COR-L47 (cell line): ENCODE measurements around the gene NUTF2.

Experiments used
- DNase-seq: peaks from one replicate; lab custom pipeline; 2025; lab: John Stamatoyannopoulos, UW

NUTF2 gene

DNA sequence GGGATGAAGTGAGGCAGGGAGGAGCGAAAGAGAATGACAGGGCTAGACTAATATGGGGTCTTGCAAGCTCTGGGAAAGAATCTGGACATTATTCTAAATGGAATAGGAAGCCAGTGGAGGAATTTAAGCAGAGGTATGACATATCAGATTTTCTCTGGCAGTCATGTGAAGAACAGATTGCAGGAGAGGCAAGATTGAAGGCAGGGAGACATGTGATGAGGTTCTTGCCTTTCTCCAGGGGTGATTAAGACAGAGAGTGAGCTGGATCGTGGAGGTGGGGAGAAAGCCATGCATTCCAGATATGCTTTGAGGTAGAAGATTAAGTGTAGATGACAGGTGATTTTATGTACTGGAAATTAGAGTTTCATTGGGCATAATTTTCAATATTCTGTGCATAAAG is 8.9 kb upstream of the NUTF2 start:
- no peak for DNase-seq

DNA sequence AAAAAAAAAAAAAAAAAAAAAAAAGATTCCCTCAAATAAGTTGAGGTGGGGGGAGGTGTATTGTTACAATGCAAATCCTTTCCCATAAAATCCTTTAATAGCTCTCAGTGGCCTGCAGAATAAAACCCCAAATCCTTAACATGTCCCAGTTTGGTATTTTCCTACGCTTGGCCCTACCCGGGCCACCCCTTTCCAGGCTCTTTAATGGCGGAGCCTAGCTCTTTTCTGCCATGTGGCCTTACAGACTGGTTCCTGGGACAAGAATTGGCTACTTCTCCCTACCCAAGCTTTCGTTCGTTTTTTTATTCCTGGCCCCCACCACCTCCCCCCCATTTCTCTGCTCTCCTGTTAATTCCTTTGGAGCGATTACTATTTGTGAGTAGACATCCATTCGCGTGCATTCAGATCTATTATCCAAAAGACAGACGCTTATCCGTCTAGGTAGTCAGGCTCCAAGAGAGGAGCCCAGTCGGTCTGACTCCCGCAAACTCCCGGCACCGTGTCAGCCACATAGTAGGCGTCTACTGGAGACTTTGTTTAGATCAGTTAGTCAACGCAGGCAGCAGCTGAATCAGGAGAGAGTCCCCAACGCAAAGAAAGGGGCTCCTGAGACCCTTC is 5.4 kb upstream of the NUTF2 start:
- no peak for DNase-seq

DNA sequence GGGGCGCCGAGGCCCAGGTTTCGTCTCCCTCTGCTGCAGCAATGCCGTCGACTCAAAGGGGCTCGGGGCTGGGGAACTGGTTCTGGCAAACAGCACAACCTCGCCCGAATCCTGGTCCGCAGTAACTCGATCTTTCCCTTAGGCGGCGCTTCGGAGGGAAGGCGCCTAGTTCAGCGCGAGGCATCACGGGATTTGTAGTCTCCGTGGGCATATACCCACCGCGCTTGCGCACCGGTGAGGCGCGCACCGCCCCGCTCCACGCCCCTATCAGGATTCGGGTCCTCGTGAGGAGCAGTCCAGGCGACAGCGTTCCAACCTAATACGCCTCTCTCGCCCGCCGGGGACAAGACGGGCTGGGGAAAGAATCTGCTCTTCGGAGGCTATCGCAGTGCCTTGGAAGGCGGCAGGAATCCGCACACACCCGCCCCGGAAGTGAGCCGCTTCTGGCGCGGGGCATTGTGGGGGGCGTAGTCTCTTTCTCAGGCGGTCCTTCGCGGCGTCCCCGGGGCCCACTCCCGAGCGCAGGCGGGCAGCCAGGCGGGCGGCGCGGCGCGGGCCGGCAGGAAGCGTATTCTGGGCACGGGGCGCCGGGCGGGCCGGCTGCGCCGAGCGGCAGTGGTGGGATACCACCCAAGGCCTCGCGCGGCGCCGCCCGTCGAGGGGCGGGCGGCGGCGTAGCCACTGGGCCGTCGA is 4.8 kb upstream of the NUTF2 start, which contains the start of gene THAP11:
Gene THAP11 (plus strand): TSS at position 505 of the 693 bp plus-strand sequence. CDS start 235 bp downstream, outside the sequence.
- peak; percentile 95 for DNase-seq

DNA sequence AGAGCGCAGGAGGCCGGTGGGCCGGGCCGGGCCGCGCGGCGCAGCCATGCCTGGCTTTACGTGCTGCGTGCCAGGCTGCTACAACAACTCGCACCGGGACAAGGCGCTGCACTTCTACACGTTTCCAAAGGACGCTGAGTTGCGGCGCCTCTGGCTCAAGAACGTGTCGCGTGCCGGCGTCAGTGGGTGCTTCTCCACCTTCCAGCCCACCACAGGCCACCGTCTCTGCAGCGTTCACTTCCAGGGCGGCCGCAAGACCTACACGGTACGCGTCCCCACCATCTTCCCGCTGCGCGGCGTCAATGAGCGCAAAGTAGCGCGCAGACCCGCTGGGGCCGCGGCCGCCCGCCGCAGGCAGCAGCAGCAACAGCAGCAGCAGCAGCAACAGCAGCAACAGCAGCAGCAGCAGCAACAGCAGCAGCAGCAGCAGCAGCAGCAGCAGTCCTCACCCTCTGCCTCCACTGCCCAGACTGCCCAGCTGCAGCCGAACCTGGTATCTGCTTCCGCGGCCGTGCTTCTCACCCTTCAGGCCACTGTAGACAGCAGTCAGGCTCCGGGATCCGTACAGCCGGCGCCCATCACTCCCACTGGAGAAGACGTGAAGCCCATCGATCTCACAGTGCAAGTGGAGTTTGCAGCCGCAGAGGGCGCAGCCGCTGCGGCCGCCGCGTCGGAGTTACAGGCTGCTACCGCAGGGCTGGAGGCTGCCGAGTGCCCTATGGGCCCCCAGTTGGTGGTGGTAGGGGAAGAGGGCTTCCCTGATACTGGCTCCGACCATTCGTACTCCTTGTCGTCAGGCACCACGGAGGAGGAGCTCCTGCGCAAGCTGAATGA is 4.0 kb upstream of the NUTF2 start:
- peak; percentile 62 for DNase-seq

DNA sequence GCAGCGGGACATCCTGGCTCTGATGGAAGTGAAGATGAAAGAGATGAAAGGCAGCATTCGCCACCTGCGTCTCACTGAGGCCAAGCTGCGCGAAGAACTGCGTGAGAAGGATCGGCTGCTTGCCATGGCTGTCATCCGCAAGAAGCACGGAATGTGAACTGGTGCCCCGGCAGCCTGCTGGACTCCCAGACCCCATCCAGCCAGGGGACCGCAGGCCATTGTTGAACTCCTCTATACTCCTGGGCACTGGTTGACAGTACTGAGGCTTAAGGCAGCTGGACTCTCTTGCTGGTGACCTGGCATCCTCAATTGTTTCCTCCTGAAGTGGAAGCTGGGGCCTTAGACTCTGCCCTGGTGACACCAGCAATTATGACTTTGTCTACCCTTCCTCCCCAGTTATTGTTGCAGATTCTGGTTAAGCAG is 3.4 kb upstream of the NUTF2 start:
- no peak for DNase-seq

DNA sequence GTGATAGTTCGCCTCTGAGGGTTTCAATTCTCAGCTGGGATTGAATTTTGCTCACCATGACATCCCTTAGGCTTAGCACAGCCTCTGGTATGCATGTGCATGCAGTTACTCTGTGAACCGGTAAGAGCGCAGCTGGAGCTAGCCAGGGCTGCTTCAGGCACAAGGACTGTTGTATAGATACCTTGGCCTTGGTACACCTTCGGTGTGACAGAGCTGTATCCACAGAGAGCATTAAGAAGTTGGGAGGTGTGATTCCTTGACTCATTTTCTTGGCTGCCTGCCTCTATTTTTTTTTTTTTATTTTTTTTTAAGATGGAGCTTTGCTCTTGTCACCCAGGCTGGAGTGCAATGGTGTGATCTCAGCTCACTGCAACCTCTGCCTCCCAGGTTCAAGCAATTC is 2.2 kb upstream of the NUTF2 start:
- no peak for DNase-seq

DNA sequence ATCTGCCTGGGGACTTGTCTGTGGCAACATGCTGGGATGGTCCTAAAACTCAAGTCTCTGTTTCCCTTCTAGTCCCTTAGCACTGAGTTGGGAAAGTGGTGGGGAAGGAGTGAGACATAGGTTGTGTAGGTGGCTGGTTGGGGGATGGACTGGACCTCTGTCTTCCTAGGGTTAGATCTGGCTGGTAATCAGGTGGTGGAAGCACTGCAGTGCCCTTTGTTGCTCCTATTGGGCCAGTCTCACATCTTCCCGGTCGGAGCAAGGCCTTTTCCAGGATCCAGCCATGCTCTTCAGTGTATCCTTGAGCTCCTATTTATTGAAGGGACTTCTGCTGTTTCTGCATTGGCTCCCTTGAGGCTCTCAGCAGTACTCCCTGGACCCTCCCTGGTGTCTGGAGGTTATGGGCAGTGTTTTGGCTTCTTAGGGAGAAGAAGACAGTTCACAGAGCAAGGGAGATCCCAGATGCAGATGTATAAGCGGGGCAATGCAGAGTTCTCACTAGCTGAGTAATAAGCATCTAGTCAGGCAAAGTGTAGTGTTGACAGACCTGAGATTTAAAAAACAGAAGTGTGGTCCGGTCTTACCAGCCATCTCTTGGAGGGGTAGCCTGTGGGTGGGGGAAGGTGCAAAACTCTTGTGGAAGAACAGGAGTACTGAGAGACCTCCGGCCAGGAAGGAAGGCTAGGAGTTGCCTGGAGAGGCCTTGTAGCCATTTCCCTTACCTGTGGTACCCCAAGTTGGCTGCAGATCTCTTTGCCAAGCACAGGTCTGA is 1.3 kb upstream of the NUTF2 start:
- DNase-seq: no peak

DNA sequence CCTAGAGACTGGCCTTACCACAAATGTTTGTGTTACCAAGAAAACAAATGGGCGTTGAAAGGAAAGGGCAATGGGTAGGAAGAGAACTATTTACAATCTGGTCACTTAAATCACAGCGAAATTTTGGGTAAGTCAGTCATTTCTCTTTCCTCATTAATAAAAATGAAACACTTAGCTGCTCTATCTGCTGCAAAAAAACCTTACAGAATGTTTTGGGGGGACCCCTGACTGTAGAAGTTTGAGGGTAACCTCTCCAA is 742 bp upstream of the NUTF2 start:
- DNase-seq: no peak

DNA sequence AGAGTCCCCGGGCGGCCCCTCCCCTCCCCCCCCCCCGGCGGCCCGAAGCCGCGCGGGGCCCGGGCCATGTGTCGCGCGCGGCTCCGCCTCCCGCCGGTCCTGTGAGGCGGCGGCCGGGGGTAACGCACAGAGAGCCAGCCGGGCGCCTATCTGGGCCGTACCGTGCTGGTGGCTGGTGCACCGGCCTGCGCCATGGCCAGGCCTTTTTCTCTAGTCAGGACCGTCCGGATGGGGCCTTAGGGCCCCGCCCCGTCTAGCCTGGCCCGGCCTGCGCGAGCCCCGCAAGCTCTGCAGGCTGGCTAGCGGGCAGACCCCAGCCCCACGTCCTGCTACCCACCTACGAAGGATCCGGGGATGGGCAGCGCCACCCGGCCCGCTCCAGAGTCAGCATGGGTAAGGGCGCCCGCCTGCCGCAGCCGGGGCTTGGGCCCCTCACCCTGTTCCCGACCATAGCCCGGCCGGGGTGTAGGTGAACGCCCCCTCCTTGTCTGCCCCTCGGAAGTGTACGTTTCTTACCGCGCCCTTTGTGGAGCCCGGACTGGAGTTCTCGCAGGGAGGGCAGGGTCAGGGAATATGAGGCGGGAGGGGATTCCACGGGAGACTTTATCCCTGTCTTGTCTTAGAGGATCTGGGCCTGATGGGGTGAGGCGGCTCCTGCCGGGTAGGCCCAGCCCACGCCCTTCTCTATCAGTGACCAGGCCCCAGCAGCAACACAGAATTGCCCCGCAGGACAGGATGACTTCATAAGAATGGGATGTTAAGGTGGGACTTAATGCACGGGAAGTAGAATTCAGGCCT is 530 bp downstream of the NUTF2 start, which contains the start of gene CENPT:
Gene CENPT (minus strand): TSS at position 630 of the 798 bp plus-strand sequence. CDS start 13,834 bp downstream, outside the sequence.
- peak; percentile 62 for DNase-seq

DNA sequence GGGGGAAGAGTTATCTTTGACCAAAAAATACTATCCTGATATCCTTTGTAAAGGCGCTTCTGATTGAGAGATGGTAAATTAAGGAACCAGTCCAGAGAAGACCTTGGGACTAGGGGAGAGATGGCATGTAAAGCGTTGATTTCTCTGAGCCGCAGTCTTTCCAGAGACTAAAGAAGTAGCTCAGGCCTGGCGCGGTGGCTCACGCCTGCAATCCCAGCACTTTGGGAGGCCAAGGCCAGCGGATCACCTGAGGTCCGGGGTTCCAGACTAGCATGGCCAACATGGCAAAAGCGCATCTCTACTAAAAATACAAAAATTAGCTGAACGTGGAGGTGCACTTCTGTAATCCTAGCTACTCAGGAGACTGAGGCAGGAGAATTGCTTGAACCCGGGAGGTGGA is 1.4 kb downstream of the NUTF2 start:
- no peak for DNase-seq

DNA sequence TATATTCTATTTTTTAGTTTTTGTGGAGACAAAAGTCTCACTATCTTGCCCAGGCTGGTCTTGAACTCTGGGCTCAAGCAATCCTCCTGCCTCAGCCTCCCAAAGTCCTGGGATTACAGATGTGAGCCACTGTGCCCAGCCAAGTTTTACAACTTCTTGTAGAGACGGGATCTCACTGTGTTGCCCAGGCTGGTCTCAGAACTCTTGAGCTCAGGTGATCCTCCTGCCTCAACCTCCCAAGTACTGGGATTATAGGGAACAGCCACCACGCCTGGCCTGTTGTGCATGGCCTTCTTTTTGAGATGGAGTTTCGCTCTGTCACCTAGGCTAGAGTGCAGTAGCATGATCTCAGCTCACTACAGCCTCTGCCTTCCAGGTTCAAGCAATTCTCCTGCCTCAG is 6.9 kb downstream of the NUTF2 start:
- no peak for DNase-seq

DNA sequence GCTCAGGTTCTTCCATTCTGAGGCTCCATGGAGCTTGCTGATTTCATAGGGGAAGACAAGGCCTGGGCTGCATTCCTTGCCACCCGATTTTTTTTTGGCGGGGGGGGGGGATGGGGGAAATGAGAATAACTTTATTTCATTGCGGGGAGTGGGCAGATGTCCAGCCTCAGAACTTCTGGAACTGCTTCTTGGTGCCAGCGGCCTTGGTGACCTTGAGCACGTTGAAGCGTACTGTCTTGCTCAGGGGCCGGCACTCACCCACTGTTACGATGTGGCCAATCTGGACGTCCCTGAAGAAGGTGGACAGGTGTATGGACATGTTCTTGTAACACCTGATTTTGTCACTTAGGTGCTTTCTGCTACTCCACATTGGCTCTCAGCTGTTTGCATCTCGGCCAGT is 9.1 kb downstream of the NUTF2 start:
- no peak for DNase-seq

DNA sequence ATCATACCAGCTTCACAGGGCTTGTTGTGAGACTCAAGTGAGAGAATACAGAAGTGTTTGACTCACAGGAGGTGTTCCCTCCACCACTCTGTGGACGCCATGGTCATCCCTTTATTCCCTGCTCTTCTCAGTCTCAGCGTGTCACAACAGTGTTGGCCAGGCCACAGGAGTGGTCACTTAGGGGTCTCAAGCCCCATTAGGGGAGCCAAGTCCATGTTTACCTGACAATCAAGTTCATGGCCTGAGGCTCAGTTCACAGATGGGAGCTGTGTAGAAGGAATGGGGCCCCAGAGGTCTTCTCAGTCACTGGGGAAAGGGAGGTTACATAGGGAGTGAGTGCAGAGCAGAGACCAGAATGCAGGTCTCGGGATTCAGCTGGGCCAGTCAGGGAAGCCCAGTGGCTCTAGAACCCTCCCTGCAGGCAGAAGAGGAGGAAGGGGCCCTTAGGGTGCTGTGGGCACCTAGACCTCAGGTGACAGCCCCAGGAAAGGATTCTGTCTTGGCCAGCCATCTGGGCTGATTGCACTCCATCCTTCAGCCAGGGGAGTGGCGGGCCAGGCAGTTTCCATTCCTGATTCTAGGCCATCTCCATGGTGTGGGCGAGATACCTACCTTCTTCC is 10.3 kb downstream of the NUTF2 start:
- DNase-seq: no peak

DNA sequence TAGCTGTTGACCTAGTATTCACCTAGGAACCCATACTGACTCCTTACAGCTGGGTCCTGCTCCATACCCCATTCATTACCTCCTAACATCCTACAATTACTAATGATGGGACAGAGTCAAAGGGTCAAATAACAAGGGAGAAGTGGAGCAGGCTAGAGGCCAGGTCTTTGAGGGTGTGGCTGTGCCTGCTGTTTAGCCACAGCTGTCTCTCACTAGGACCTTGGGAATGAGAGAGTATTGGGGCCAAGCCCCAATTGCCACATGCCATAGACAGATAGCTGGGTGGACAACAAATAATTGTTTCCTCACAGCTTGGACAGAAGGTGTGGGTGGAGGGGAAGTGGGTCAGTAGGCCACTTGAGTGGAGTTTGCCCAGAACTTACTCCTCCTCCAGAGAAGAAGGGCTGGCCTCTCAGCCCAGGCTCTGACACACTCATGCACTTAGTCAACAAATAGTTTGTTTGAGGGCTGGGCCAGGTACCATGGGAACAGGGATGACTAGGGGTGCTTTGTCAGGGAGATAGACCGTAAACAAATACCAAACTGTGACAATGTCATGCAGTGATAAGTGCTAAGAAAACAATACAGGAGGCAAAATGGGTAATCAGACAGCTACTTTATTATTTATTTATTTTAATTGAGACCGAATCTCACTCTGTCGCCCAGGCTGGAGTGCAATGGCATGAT is 11.0 kb downstream of the NUTF2 start:
- peak; percentile 94 for DNase-seq

DNA sequence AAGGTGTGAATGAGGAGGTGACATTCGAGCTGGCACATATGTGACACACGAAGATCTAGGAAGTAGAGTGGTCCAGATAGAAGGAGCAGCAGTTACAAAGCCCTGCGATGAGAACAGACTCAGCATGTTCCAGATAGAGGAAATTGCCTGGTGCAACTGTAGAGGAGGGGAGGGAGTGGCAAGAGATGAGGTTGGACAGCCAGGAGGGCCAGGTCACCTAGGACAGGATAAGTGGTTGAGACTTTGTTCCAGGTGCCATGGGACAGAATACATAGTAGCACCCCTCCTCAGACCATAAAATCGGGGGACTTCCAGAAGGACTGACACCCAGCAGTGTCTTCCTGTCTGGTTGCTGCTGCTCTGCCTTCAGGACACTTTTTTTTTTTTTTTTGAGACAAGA is 11.8 kb downstream of the NUTF2 start:
- no peak for DNase-seq

DNA sequence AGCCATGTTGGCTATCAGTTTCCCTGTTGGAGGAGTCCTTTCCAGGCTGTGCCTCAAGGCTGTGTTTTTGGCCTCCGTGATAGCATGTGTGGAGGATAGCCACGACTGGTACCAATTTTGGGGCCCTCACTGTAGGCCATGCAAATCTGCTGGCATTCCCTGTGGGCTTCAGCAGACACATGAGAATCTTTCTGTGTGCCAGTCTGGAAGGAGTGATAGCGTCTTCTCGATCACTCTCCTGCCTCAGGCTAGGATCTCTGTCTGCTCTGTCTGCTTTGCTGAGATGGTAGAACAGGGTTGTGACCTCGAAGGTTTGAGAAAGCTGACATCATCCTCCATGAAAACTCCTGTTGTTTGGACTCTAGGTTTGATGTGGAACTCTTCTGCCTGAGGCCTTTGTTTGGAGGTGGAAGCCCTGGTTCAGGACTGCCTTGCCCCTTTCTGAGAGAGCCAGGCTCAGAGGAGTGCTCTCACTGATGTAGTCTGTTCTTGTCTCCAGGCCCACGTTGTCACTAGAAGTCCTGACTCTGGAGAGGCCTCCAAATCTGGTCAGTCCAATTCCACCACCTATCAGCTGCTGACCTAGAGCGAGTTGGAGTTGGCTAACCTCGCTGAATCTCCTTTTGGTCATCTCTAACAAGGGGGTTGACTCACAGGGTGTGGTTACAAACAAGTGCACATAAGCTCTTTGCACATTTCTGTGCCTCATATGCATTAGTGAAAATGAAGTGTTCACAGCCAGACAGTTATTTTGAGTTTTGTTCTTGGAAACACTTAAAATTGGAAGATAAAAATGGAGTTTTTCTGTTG is 14.1 kb downstream of the NUTF2 start:
- no peak for DNase-seq

DNA sequence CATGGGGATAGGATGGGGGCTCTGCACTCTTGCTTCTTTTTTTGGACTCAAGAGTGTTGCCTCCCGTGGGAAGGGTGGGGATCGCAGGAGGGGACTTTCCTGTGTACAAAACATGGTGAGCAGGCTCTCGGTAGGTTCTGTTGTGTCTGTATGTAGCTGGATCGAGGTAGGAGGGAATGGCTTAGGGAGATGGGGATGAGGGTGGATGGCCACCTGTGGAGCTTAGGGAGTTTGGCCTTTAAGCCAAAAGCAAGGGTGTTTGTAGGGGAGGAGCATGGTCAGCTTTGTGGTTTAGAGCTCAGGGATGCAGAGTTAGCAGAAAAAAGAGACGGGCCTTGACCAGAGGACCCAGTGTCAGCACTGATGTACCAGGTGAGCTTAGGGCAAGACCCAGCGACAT is 15.1 kb downstream of the NUTF2 start:
- no peak for DNase-seq

DNA sequence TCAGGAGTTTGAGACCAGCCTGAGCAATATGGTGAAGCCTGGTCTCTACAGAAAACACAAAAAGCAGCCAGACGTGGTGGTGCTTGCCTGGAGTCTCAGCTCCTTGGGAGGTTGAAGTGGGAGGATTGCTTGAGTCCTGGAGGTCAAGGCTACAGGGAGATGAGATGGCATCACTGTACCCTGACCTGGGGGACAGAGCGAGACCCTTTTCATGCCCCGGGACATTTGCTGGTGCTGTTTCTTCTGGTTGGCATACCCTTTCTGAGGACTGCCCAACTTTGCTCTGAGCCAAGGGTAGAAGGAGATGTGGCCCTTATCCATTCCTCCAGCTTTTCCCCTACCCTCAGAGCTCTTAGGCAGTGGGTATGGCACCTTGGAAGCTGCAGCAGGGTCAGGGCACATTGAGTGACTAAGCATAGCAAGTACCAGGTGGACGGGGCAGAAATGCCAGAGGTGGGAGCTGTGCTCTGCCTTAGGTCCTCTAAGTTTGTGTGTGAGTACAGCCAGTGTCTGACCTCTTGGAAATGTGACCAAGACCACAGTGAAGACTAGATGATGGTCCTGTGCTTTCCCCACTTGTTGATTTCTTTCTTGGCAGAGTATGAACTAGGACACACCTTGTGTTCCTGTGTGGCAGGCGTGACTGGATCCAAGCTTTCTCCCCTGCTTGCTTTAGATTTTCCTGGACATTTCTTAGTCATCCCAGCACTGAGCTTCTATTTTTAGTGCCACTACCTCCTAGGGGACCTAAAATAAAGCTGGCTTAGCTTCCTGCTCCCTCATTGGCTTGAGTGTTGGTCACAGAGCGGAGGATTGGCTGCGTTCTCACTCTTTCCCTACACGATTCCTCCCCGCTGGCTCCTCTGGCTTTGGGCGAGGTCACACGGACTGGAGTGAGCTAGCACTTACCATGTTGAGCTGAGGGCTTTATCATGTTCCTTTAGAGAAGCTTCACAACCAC is 16.2 kb downstream of the NUTF2 start:
- DNase-seq: no peak
